ENCODE data around the gene TFF2.

TFF2 gene

GRCh38 chr21:42388740-42389448, 38.1 kb upstream of the TFF2 start:
- H3K4me3 Mint-ChIP-seq: no peak overlapping the region
- H3K27me3 Mint-ChIP-seq: no peaks in the 10 kb centered on the region
- H3K9me3 Mint-ChIP-seq: no peaks in the 10 kb centered on the region
- no peak overlapping the region for H3K27ac Mint-ChIP-seq
- peaks cover 89% of the 10 kb centered on the region for H3K4me1 Mint-ChIP-seq (ENCODE audit: low read depth)
- H3K36me3 Mint-ChIP-seq (ENCODE audit: low read depth): peaks cover 52% of the 10 kb centered on the region

- H3K36me3 Mint-ChIP-seq (ENCODE audit: low read depth): peaks cover 52% of the 10 kb centered on the region
- no peak overlapping the region for H3K27ac Mint-ChIP-seq
- H3K27me3 Mint-ChIP-seq: no peaks in the 10 kb centered on the region
Measured at GRCh38 chr21:42387843-42388340, 37.1 kb upstream of the TFF2 start.

GRCh38 chr21:42387164-42387563, 36.4 kb upstream of the TFF2 start:
- Mint-ChIP-seq H3K36me3 (ENCODE audit: low read depth) (peaks cover 57% of the 10 kb centered on the region), H3K9me3 (peaks cover 6% of the 10 kb centered on the region), H3K27ac (peak overlapping the region; percentile 4), H3K4me1 (ENCODE audit: low read depth) (peaks cover 77% of the 10 kb centered on the region), H3K27me3 (no peaks in the 10 kb centered on the region), H3K4me3 (no peak overlapping the region)

More at GRCh38 chr21:42387843-42388340, 37.1 kb upstream of the TFF2 start:
- Mint-ChIP-seq H3K4me3 (no peak overlapping the region), H3K4me1 (ENCODE audit: low read depth) (peaks cover 79% of the 10 kb centered on the region), H3K9me3 (no peaks in the 10 kb centered on the region)

GRCh38 chr21:42386034-42386591, 35.3 kb upstream of the TFF2 start:
- H3K36me3 Mint-ChIP-seq (ENCODE audit: low read depth): peaks cover 57% of the 10 kb centered on the region
- no peak overlapping the region for H3K27ac Mint-ChIP-seq
- H3K27me3 Mint-ChIP-seq: no peaks in the 10 kb centered on the region
- H3K9me3 Mint-ChIP-seq: peaks cover 14% of the 10 kb centered on the region
- no peak overlapping the region for H3K4me3 Mint-ChIP-seq
- peaks cover 68% of the 10 kb centered on the region for H3K4me1 Mint-ChIP-seq (ENCODE audit: low read depth)

- Mint-ChIP-seq H3K27ac (no peak overlapping the region), H3K36me3 (ENCODE audit: low read depth) (peaks cover 54% of the 10 kb centered on the region), H3K27me3 (no peaks in the 10 kb centered on the region), H3K4me1 (ENCODE audit: low read depth) (peaks cover 63% of the 10 kb centered on the region), H3K9me3 (peaks cover 14% of the 10 kb centered on the region), H3K4me3 (no peak overlapping the region)
Measured at GRCh38 chr21:42385619-42386018, 34.8 kb upstream of the TFF2 start.

GRCh38 chr21:42384989-42385388, 34.2 kb upstream of the TFF2 start:
- Mint-ChIP-seq H3K27ac (no peak overlapping the region), H3K4me3 (no peak overlapping the region), H3K9me3 (peaks cover 14% of the 10 kb centered on the region), H3K4me1 (ENCODE audit: low read depth) (peaks cover 57% of the 10 kb centered on the region), H3K27me3 (no peaks in the 10 kb centered on the region), H3K36me3 (ENCODE audit: low read depth) (peaks cover 53% of the 10 kb centered on the region)

- Mint-ChIP-seq H3K27ac (no peak overlapping the region), H3K36me3 (ENCODE audit: low read depth) (peaks cover 55% of the 10 kb centered on the region), H3K27me3 (no peaks in the 10 kb centered on the region), H3K4me3 (no peak overlapping the region), H3K4me1 (ENCODE audit: low read depth) (peaks cover 54% of the 10 kb centered on the region), H3K9me3 (peaks cover 14% of the 10 kb centered on the region)
Measured at GRCh38 chr21:42384156-42384945, 33.6 kb upstream of the TFF2 start.

GRCh38 chr21:42383331-42383730, 32.5 kb upstream of the TFF2 start:
- peaks cover 14% of the 10 kb centered on the region for H3K9me3 Mint-ChIP-seq
- H3K27ac Mint-ChIP-seq: no peak overlapping the region
- no peak overlapping the region for H3K4me3 Mint-ChIP-seq
- peaks cover 46% of the 10 kb centered on the region for H3K4me1 Mint-ChIP-seq (ENCODE audit: low read depth)
- H3K27me3 Mint-ChIP-seq: no peaks in the 10 kb centered on the region
- peaks cover 45% of the 10 kb centered on the region for H3K36me3 Mint-ChIP-seq (ENCODE audit: low read depth)

- Mint-ChIP-seq H3K9me3 (peaks cover 14% of the 10 kb centered on the region), H3K27me3 (no peaks in the 10 kb centered on the region), H3K4me3 (no peak overlapping the region), H3K27ac (no peak overlapping the region), H3K36me3 (ENCODE audit: low read depth) (peaks cover 41% of the 10 kb centered on the region), H3K4me1 (ENCODE audit: low read depth) (peaks cover 43% of the 10 kb centered on the region)
Measured at GRCh38 chr21:42382915-42383314, 32.1 kb upstream of the TFF2 start.

- no peak overlapping the region for H3K4me3 Mint-ChIP-seq
Measured at GRCh38 chr21:42381347-42381984, 30.7 kb upstream of the TFF2 start.

GRCh38 chr21:42379426-42380215, 28.8 kb upstream of the TFF2 start:
- Mint-ChIP-seq H3K27me3 (no peaks in the 10 kb centered on the region), H3K36me3 (ENCODE audit: low read depth) (peaks cover 27% of the 10 kb centered on the region), H3K9me3 (peaks cover 14% of the 10 kb centered on the region), H3K4me3 (no peak overlapping the region), H3K4me1 (ENCODE audit: low read depth) (peaks cover 26% of the 10 kb centered on the region), H3K27ac (no peak overlapping the region)

More at GRCh38 chr21:42381347-42381984, 30.7 kb upstream of the TFF2 start:
- Mint-ChIP-seq H3K27me3 (no peaks in the 10 kb centered on the region), H3K9me3 (peaks cover 14% of the 10 kb centered on the region), H3K36me3 (ENCODE audit: low read depth) (peaks cover 33% of the 10 kb centered on the region), H3K27ac (no peak overlapping the region), H3K4me1 (ENCODE audit: low read depth) (peaks cover 30% of the 10 kb centered on the region)

- Mint-ChIP-seq H3K4me1 (ENCODE audit: low read depth) (peaks cover 31% of the 10 kb centered on the region), H3K27me3 (peaks cover 4% of the 10 kb centered on the region), H3K36me3 (ENCODE audit: low read depth) (peaks cover 28% of the 10 kb centered on the region), H3K4me3 (no peak overlapping the region), H3K9me3 (peaks cover 14% of the 10 kb centered on the region), H3K27ac (no peak overlapping the region)
Measured at GRCh38 chr21:42378418-42378817, 27.6 kb upstream of the TFF2 start.

- H3K27ac Mint-ChIP-seq: no peak overlapping the region
- peaks cover 14% of the 10 kb centered on the region for H3K9me3 Mint-ChIP-seq
- H3K4me3 Mint-ChIP-seq: no peak overlapping the region
- peaks cover 4% of the 10 kb centered on the region for H3K27me3 Mint-ChIP-seq
- peaks cover 36% of the 10 kb centered on the region for H3K4me1 Mint-ChIP-seq (ENCODE audit: low read depth)
- H3K36me3 Mint-ChIP-seq (ENCODE audit: low read depth): peaks cover 33% of the 10 kb centered on the region
Measured at GRCh38 chr21:42377951-42378340, 27.2 kb upstream of the TFF2 start.

Measured in stimulated activated naive CD8-positive, alpha-beta T cell treated with anti-CD3 and anti-CD28 coated beads, Interleukin-15, Interleukin-2, amounts not matched to agents 100 ng/mL and 50 ng/mL, for 24 hours (primary cell).